Testis (tissue), 3 donors: Measurements from ENCODE around the gene DPP6. TPM values are rescaled to one million over a fixed set of nuclear protein-coding genes. Genes with fewer than 3 reads are reported as not detected.

Source experiments
- DNase-seq: peaks from one replicate; pipeline ENCODE4 v3.0.0-alpha.2; 2019
- H3K27ac ChIP-seq, 2 donors: fragments of 200-600 bp; sonication (generic); one replicate each; pipeline ENCODE4 v1.5.1; 2019
- H3K27me3 ChIP-seq: fragments of 200-600 bp; sonication (generic); one replicate; pipeline ENCODE4 v1.5.1; 2019
- H3K36me3 ChIP-seq: fragments of 200-600 bp; sonication (generic); one replicate; pipeline ENCODE4 v1.5.1; 2017; ENCODE audit warnings: low read depth; ENCODE audit errors: missing control alignments
- H3K4me1 ChIP-seq: fragments of 200-600 bp; sonication (generic); one replicate; pipeline ENCODE4 v1.5.1; 2019
- H3K4me3 ChIP-seq, 2 donors: fragments of 200-600 bp; sonication (generic); one replicate each; pipeline ENCODE4 v1.5.1; 2017 to 2019
- H3K9me3 ChIP-seq: fragments of 200-600 bp; sonication (generic); one replicate; pipeline ENCODE4 v1.5.1; 2017
- CTCF ChIP-seq, 3 experiments: fragments of 450-650 bp in 2 of 3; fragments of 200-600 bp in 1 of 3; sonication (generic) in 1 of 3; IDR thresholded peaks; one replicate each; pipeline ENCODE4 v1.5.1; 2016 to 2019; ENCODE audit warnings: antibody characterized with exemption in 3 of 3, mild to moderate bottlenecking in 2 of 3, moderate library complexity in 1 of 3
- POLR2A ChIP-seq: fragments of 450-650 bp; IDR thresholded peaks from one replicate; pipeline ENCODE4 v1.6.1; 2017; ENCODE audit warnings: antibody characterized with exemption, mild to moderate bottlenecking, moderate library complexity
- WGBS, 2 donors: methylation state at CpG; one replicate each; pipeline ENCODE4 v1.1.5; 2018; 5-methylcytosine and 5-hydroxymethylcytosine counted together
- intact Hi-C: fragments of 100-400 bp; cut with DNase I; formaldehyde crosslinking; loops from one replicate; pipeline ENCODE4 v1.15.1; 2023; ENCODE audit warnings: low total_unique reads
- polyA plus RNA-seq: library from polyadenylated mRNA; stranded (reverse); fragments of 350-450 nt; fragmentation: Illumina TruSeq; extraction: RNeasy Lipid Tissue Mini Kit (QIAGEN cat#74804); gene quantifications from one replicate; pipeline ENCODE4 v1.2.3, GENCODE V29; 2014; ENCODE audit warnings: low read depth, low replicate concordance; ENCODE audit not compliant: insufficient read depth
- total RNA-seq, 2 donors: library from RNA; depleted of rRNA; stranded (reverse); fragments of >200 nt; gene quantifications; one replicate each; pipeline ENCODE4 v1.2.3, GENCODE V29; 2016

DPP6 gene
- total and polyA plus RNA-seq, 3 donors from 2014 or later, result 26.0 to 78.3 (median 52.8) TPM

GRCh38 chr7:154841731-154842331, 789.6 kb downstream of the DPP6 start:
- no peak for DNase-seq
- intact Hi-C loops, result no loop called here
- Histone ChIP-seq H3K27ac (no peak overlapping the region), H3K4me3 (no peak overlapping the region), H3K4me1 (no peaks in the 10 kb centered on the region), H3K9me3 (no peaks in the 10 kb centered on the region), H3K27me3 (no peaks in the 10 kb centered on the region), H3K36me3 (no peaks in the 10 kb centered on the region)
- WGBS, 2 donors, result 54 to 63% methylated on average over 18 of the region's 18 CpGs
- TF ChIP-seq CTCF (IDR thresholded peaks at IDR 0.05) (no peak), POLR2A (no peak)

- Histone ChIP-seq H3K36me3 (no peaks in the 10 kb centered on the region), H3K4me3 (no peak overlapping the region), H3K27me3 (no peaks in the 10 kb centered on the region), H3K27ac (no peak overlapping the region), H3K4me1 (no peaks in the 10 kb centered on the region), H3K9me3 (no peaks in the 10 kb centered on the region)
- TF ChIP-seq CTCF (IDR thresholded peaks at IDR 0.05) (no peak), POLR2A (no peak)
- no peak for DNase-seq
- intact Hi-C loops, result no loop called here
- WGBS, 2 donors, result 35 to 41% methylated on average over 6 of the region's 6 CpGs
These were observed 790.4 kb downstream of the DPP6 start for GRCh38 chr7:154842591-154842990.

DNA sequence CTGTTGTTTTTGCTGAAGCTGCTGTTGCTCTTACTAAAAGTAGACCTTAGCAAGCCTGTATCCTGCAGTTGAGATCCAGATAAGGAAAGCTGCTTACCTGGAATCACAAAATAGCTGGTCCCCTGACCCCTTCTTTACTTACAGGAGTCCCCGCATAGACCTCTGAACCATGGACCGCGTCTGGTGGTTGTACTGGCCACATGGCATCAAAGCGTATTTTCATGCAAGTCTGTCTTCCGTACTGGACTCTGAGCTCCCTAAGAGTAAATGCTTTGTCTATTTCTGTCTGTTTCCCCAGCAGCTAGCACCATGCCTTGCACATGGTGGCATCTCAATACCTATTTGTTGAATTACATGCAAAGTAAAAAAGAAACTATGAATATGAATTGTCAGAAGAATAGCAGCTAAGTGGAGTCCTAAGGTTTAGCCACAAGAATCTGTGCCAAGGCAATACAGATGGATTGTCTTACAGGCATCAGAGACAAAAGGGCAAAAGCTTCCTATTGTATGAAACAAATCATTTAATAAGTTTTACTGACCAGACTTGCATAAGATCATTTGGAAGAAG, 791.6 kb downstream of the DPP6 start:
- H3K27ac ChIP-seq, result no peak overlapping the region
- intact Hi-C loops, result no loop called here
- no peak overlapping the region for H3K4me3 ChIP-seq
- TF ChIP-seq CTCF (IDR thresholded peaks at IDR 0.05) (no peak), POLR2A (no peak)
- H3K9me3 ChIP-seq, result no peaks in the 10 kb centered on the region
- H3K27me3 ChIP-seq, result no peaks in the 10 kb centered on the region
- DNase-seq, result no peak
- 94 to 100% methylated on average over 5 of the region's 5 CpGs for WGBS, 2 donors
- no peaks in the 10 kb centered on the region for H3K4me1 ChIP-seq
- H3K36me3 ChIP-seq, result no peaks in the 10 kb centered on the region

DNA sequence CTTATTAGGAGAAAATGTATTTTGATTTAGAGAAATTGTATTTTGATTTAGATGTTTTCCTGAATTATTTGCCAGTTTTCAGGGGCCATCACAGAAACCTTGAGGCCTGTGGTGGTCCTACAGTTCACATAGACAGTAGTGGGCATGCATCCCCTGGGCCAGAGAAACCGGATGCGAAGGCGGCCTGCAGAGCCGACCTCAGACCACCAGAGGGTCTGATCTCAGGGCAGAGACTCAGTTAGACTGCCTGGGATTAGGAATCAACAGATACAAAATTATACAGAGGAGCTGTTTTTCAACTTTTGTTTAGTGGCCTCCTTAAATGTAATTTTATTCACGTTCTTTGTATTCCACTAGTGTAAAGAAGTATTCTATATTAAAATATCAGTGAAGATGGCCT, 792.3 kb downstream of the DPP6 start:
- no peaks in the 10 kb centered on the region for H3K27me3 ChIP-seq
- H3K36me3 ChIP-seq, result no peaks in the 10 kb centered on the region
- no peak overlapping the region for H3K27ac ChIP-seq
- no peak for DNase-seq
- 80 to 85% methylated on average over 5 of the region's 5 CpGs for WGBS, 2 donors
- intact Hi-C loops, result no loop called here
- TF ChIP-seq CTCF (IDR thresholded peaks at IDR 0.05), result no peak
- TF ChIP-seq POLR2A, result no peak
- no peaks in the 10 kb centered on the region for H3K9me3 ChIP-seq
- H3K4me3 ChIP-seq, result no peak overlapping the region
- no peaks in the 10 kb centered on the region for H3K4me1 ChIP-seq

- DNase-seq, result no peak
- no peaks in the 10 kb centered on the region for H3K9me3 ChIP-seq
- H3K36me3 ChIP-seq, result no peaks in the 10 kb centered on the region
- WGBS, 2 donors, result 92 to 93% methylated on average over 5 of the region's 5 CpGs
- H3K27ac ChIP-seq, result no peak overlapping the region
- no peaks in the 10 kb centered on the region for H3K4me1 ChIP-seq
- no peaks in the 10 kb centered on the region for H3K27me3 ChIP-seq
- TF ChIP-seq CTCF (IDR thresholded peaks at IDR 0.05), result no peak
- no peak for TF ChIP-seq POLR2A
- intact Hi-C loops, result no loop called here
- H3K4me3 ChIP-seq, result no peak overlapping the region
These were observed 792.8 kb downstream of the DPP6 start for GRCh38 chr7:154844955-154845354.
